GM19025 (cell line): Measurements from ENCODE around the gene RYR1.
"Not testable (repeated sequence)": the region's sequence is repeated elsewhere in the genome, so short reads cannot be mapped to it uniquely, and the experiment has no call there.

Experiments
- ATAC-seq: cut with Tn5 transposase; IDR thresholded peaks from one replicate; pipeline ENCODE4 v1.9.1; 2021; ENCODE audit warnings: mild to moderate bottlenecking, low read depth, moderate library complexity; ENCODE audit not compliant: unreplicated experiment

RYR1 gene

GRCh38 chr19:38553239-38553638 lies 119.7 kb downstream of the RYR1 start:
- not testable (repeated sequence) for ATAC-seq

- no peak for ATAC-seq
These were observed 121.2 kb downstream of the RYR1 start for GRCh38 chr19:38554676-38555141.

GRCh38 chr19:38555200-38555599 lies 121.7 kb downstream of the RYR1 start:
- no peak for ATAC-seq

- ATAC-seq: no peak
These were observed 123.2 kb downstream of the RYR1 start for GRCh38 chr19:38556521-38557174.

- peak; percentile 34 for ATAC-seq
These were observed 123.8 kb downstream of the RYR1 start for GRCh38 chr19:38557205-38557799.

- not testable (repeated sequence) for ATAC-seq
These were observed 125.4 kb downstream of the RYR1 start for GRCh38 chr19:38558933-38559332.

GRCh38 chr19:38559428-38560401 lies 126.2 kb downstream of the RYR1 start:
- ATAC-seq: peak; percentile 62

- no peak for ATAC-seq
These were observed 127.6 kb downstream of the RYR1 start for GRCh38 chr19:38561053-38561606.

- ATAC-seq: no peak
These were observed 128.2 kb downstream of the RYR1 start for GRCh38 chr19:38561658-38562057.

GRCh38 chr19:38562096-38562495 lies 128.6 kb downstream of the RYR1 start:
- no peak for ATAC-seq

- ATAC-seq: no peak
These were observed 130.0 kb downstream of the RYR1 start for GRCh38 chr19:38563475-38563874.

GRCh38 chr19:38564981-38565690 lies 131.6 kb downstream of the RYR1 start:
- ATAC-seq: no peak

GRCh38 chr19:38565691-38566105 lies 132.2 kb downstream of the RYR1 start:
- no peak for ATAC-seq

- no peak for ATAC-seq
These were observed 136.0 kb downstream of the RYR1 start for GRCh38 chr19:38569368-38569983.

- ATAC-seq: no peak
These were observed 138.2 kb downstream of the RYR1 start for GRCh38 chr19:38571682-38572081.

GRCh38 chr19:38577826-38578225 lies 144.3 kb downstream of the RYR1 start:
- ATAC-seq: no peak

GRCh38 chr19:38579304-38579703 lies 145.8 kb downstream of the RYR1 start:
- ATAC-seq: not testable (repeated sequence)

- ATAC-seq: no peak
These were observed 146.6 kb downstream of the RYR1 start for GRCh38 chr19:38580080-38580479.

GRCh38 chr19:38583219-38583984 lies 149.9 kb downstream of the RYR1 start:
- peak; percentile 81 for ATAC-seq
